HG02981 (cell line): ENCODE results near the gene EFHD2.
"Not testable (repeated sequence)": the region's sequence is repeated elsewhere in the genome, so short reads cannot be mapped to it uniquely, and the experiment has no call there.

ENCODE experiments used
- ATAC-seq: cut with Tn5 transposase; IDR thresholded peaks from one replicate; pipeline ENCODE4 v1.9.1; 2021; ENCODE audit warnings: mild to moderate bottlenecking, moderate library complexity; ENCODE audit not compliant: unreplicated experiment

EFHD2 gene

DNA sequence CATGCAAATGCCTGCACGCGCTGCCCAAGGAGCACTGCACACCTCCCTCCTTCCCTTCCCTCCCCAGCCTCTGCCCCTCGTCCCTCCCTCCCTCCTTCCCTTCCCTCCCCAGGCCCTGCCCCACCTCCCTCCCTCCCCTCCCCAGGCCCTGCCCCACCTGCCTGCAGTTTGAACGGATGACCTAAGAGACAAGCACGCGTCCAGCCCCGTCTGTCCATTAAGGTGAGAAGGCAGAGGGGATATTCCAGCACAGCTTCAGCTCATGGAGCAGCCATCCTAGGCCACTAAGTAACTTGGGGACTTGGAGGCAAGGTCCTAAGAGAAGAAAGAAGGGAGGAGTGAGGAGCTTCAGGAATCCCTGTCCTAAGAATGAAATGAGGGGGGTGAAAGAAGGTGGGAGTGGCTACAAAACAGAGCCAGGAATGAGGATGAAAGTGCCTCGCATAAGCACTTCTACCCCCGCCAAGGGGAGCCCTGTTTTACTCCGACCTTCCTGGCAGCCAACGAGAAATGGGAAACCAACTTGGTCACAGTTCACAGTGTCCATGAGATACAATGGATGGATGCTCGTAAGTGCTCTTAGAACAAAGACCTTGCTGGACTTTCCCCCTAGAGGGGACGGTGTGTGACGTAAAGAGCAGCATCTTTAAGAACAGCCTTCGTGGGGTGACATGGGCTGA is 21.3 kb upstream of the EFHD2 start:
- no peak for ATAC-seq

DNA sequence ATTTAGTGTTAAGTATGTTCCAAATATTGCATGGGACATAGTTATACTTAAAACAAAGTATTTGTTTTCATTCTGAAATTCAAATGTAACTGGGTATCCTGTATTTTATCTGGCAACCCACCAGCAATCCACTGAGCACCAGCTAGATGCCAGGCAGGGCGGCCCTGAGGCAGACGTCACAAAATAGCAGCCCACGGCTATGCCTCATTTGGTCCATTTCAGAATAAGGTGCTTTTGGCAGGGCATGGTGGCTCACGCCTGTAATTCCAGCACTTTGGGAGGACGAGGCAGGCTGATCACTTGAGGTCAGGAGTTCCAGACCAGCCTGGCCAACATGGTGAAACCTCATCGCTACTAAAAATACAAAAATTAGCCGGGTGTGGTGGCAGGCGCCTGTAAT is 19.9 kb upstream of the EFHD2 start:
- not testable (repeated sequence) for ATAC-seq

GRCh38 chr1:15390667-15391066 is 19.0 kb upstream of the EFHD2 start:
- ATAC-seq, result no peak

DNA sequence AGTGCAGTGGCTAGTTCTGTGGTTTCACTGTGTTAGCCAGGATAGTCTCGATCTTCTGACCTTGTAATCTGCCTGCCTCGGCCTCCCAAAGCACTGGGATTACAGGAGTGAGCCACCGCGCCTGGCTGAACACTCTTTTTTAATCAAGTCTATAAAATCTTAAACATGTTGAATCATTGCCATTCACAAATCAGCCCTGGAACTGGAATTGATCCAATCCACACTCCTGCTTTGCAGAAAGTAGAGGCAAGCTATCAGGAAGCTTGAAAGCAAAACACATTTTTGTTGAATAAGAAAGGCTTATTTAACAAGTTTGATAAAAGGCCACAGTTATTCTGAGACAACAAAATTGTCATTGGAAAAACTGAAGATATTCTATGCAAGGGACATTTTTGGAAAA is 18.3 kb upstream of the EFHD2 start:
- no peak for ATAC-seq

GRCh38 chr1:15393475-15394257 is 16.0 kb upstream of the EFHD2 start:
- ATAC-seq, result no peak

DNA sequence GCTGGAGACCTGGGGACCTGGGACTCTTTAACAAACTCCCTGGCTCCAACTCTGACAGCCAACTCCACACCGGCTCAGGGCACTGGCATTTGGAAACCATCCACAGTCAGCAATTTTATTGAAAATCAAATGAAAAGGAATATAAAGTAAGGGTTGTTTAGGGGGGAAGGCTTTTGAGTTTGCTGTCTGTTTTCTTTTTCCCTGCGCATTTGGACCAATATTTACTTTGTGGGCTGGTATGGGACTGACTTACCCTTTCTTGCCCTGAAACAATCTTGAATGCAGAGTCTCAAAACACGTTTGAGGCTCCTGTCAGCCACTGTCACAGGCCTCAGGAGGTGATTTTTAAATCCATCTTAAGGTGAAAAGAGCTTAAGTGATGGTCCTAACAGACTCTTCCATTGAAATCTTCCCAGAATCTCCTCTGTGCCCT is 15.4 kb upstream of the EFHD2 start:
- no peak for ATAC-seq

DNA sequence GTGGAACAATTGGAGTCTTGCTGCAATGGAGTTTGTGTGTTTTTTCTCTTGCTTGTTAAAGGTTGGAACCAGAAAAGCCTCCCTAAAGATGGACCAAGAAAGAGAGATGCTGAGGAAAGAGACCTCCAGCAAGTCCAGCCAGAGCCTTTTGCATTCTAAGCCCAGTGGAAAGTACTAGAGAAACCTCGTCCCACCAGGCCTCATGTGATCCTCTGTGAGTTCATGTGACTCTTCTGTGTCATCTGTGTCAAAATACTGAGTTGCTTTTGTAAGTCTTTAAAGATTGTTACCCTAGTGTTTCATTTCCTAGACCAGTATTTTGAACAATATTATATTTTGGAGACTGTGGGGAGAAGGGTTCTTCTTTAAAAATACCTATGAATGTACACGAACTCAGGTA is 12.5 kb upstream of the EFHD2 start:
- no peak for ATAC-seq

DNA sequence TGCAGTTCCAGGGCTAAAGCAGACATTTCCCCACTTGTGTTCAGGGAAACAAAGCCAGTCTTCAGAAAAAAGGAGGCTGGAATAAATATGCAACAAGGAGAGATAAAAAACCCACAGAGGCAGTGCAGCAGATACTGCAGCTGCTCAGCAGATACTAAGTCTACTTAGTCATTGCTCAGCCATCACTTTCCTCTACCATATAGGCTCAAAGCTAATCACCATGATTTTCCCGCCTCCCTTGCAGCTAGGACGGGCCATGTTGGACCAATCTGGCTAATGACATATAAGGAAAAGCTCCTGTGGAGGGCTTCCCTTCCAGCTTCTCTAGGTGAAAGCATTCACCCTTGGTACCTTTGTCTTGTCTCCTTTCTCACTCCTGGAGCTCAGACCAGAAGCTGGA is 10.0 kb upstream of the EFHD2 start:
- no peak for ATAC-seq

- ATAC-seq, result no peak
These were observed 9.1 kb upstream of the EFHD2 start for GRCh38 chr1:15400627-15401026.

DNA sequence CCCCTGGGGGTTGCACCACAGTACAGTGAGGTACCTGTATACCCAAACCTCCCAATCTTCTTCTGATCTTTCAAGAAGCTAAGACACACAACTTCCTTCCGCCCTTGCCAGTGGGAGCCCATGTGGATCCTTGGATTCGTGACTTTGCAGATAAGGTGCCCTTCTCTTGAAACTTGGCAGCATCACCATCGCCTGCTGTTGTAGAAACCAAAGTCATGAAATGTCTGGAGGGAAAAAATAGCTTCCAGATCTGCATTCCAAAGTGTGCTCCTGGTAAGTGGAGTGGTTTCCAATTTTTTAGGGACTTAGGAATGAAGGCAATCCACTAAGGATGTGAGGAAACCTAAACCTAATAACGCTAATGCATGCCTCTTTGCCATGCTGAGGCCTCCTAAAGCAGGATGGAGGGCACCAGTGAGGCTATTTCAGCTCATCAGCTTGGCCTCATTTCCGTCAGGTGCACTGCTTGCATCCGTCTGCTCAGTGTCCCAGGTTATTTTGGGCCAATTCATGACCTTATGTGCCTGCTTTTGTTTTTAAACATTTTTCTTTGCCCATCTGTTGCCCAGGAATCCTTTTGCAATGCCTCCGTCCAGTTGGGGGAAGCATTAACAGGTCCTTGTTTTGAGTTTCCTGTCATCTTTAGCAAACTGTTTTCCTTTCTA is 8.2 kb upstream of the EFHD2 start:
- ATAC-seq, result no peak

DNA sequence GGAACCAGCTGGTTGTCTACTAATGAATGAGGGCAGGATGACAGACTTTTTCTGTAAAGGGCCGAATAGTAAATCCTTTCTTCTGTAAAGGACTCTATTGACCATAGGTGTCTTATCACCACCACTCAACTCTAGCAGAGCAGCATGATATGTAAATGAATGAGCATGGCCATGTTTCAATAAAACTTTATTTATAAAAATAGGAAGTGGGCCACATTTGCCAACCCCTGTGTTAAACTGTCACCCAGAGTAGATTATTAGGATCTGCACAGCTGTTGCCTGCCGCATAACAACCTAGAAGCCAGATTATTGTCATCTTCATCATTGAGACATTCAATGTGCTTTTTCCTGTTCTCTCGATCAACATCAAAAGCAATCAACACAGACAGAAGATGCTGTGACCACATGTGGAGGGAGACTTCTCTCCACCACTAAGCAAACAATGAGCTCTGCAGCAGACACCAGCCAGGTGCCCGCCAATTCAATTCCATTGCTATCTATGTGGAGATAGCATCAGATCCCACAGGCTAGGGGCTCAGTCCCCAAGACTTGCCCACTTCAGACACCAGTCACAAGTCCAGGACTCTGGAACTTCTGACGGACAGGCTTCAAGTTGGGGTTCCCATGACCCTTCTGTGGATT is 6.8 kb upstream of the EFHD2 start:
- ATAC-seq, result no peak

- no peak for ATAC-seq
These were observed 5.6 kb upstream of the EFHD2 start for GRCh38 chr1:15403962-15404580.

- no peak for ATAC-seq
These were observed 4.4 kb upstream of the EFHD2 start for GRCh38 chr1:15405106-15405850.

- ATAC-seq, result no peak
These were observed 2.8 kb upstream of the EFHD2 start for GRCh38 chr1:15406614-15407559.

DNA sequence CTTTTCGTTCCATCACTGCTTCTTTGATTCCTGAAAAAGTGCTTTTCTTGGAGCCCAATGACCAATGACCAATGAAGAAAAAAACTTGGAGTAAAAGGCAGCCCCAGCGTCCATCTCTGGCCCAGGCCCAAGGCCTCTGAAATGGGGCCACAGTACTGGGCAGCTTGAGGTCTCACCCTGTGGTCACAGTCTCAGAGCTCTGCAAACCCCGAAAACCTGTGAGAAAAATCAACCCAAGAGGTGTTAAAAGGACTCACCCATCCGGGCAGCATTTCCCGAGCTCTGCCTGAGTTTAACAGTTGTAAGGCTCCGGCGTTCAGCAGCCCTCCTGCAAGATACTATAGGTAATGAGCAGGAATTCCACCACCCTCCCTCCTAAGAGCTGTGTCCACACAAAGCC is 2.1 kb upstream of the EFHD2 start:
- ATAC-seq, result no peak

DNA sequence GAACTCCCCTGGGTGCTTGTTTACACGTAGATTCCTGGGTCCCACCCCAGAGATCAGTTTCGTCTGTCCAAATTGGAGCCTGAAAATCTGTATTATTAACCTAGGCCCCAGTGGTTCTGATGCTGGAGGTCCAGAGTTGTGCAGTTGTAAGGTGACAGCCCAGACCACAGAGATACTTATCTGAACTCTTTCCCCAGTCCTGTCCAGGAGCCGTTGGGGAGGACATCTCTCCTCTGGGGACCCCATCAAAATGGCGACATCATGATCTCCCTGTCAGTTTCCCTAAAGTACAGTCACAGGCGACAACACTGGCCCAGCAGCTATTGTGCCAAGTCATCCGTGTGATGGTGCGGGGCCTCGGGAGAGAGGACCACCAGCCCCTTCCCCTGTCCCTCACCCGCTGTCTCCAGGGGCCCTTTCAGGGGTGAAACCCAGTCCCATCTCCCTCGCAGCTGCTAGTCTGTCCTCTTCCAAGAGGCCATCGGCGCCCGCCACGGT is 749 bp upstream of the EFHD2 start:
- ATAC-seq, result no peak

DNA sequence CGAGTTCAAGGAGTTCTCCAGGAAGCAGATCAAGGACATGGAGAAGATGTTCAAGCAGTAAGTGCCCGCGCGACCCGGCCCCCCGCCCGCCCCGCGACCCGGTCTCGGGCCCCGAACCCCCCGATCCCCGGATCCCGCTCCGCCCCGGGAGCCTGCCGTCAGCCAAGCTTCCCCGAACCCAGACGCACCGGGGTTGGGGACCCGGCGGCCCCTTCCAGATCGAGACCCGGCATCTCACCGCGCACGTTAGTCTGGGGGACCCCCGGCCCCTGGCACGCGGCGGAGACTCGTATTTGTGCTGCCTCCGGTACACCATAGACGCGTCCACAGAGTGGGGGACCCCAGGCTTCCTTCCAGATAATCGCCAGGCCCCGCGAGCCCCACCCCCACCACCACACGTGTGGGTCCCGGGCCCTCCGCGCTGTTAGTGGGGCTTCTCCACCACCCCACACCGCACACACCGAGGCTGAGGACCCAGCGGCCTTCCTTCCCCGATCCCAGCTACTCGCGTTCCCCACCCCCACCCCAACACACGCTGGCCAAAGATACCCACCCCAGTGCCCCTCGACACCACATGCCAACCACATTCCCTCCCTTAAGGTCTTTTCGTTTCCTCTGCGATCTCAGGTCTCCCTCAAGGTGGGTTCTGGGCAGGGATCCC is 665 bp downstream of the EFHD2 start:
- ATAC-seq, result no peak

GRCh38 chr1:15410884-15411245 is 1.2 kb downstream of the EFHD2 start:
- ATAC-seq, result no peak
